ENCODE measurements around the gene CHAC2. TPM values are rescaled to one million over a fixed set of nuclear protein-coding genes. Genes with fewer than 3 reads are reported as not detected.

The CHAC2 gene
- total and polyA plus RNA-seq, 2 donors (not counting 1 experiment from before 2014, with no cell fraction given) = 1.6 to 3.2 TPM

GRCh38 chr2:53813151-53813550 is 45.5 kb downstream of the CHAC2 start:
- no peak overlapping the region for H3K27ac ChIP-seq (ENCODE audit: low read length in 2 of 2)
- no peaks in the 10 kb centered on the region for H3K4me1 ChIP-seq (ENCODE audit: control insufficient read depth in 2 of 2, insufficient read depth in 2 of 2, low read length in 2 of 2)
- no peak for ATAC-seq (ENCODE audit: low read depth)
- intact Hi-C loops (cut with micrococcal nuclease) = no loop called here
- no peaks in the 10 kb centered on the region for H3K79me2 ChIP-seq (ENCODE audit: control insufficient read depth, insufficient read depth, low read length)
- Mint-ChIP-seq H3K9me3 (ENCODE audit: insufficient read depth) (no peaks in the 10 kb centered on the region), H3K27ac (peak overlapping the region; percentile 24), H3K27me3 (no peaks in the 10 kb centered on the region), H3K4me1 (no peaks in the 10 kb centered on the region), H3K4me3 (no peak overlapping the region)
- H3K4me2 ChIP-seq (replicated peaks; ENCODE audit: low read depth, low read length, poor library complexity, severe bottlenecking) = no peak overlapping the region
- no peak for DNase-seq
- no peak overlapping the region for H3K4me3 ChIP-seq (ENCODE audit: control extremely low read depth in 1 of 5, extremely low read depth in 1 of 5, insufficient read depth in 1 of 5, low read depth in 2 of 5, low read length in 4 of 5)
- no peak overlapping the region for H3K9ac ChIP-seq (ENCODE audit: low read length)
- no peak for TF ChIP-seq CTCF (IDR thresholded peaks at IDR 0.05)
- no peak for TF ChIP-seq EZH2 (IDR thresholded peaks at IDR 0.05; ENCODE audit: borderline replicate concordance, insufficient read depth, low read depth, low read length, poor library complexity, severe bottlenecking)
- no peaks in the 10 kb centered on the region for H3K9me3 ChIP-seq (ENCODE audit: control extremely low read depth in 1 of 3, control insufficient read depth in 2 of 3, insufficient read depth in 1 of 3, low read length in 2 of 3)
- H3K27me3 ChIP-seq (replicated peaks in 1 of 4; ENCODE audit: control extremely low read depth in 1 of 4, control insufficient read depth in 3 of 4, insufficient read depth in 4 of 4, low read length in 3 of 4) = no peaks in the 10 kb centered on the region
- ChIA-PET POLR2A (no interaction called here), CTCF (no interaction called here)
- H3K36me3 ChIP-seq (replicated peaks in 1 of 2; ENCODE audit: control extremely low read depth in 1 of 2, control insufficient read depth in 1 of 2, extremely low read depth in 1 of 2, insufficient read depth in 2 of 2, low read length in 1 of 2) = peaks cover 22 to 77% of the 10 kb centered on the region in 2 experiments
- H4K20me1 ChIP-seq (ENCODE audit: control insufficient read depth, insufficient read depth, low read length, poor library complexity, severe bottlenecking) = no peaks in the 10 kb centered on the region
- no peak overlapping the region for H2AFZ ChIP-seq (ENCODE audit: insufficient read depth, low read depth, low read length, poor library complexity, severe bottlenecking)

- WGBS (ENCODE audit: insufficient coverage) = 98% methylated on average over 3 of the region's 3 CpGs
- CTCF ChIA-PET = no interaction called here
- H3K4me3 Mint-ChIP-seq = no peak overlapping the region
Observed at GRCh38 chr2:53818854-53819435, 51.3 kb downstream of the CHAC2 start.

More at GRCh38 chr2:53818854-53819435, 51.3 kb downstream of the CHAC2 start:
- intact Hi-C loops (cut with micrococcal nuclease) = no loop called here
- Histone ChIP-seq H3K9ac (ENCODE audit: low read length) (no peak overlapping the region), H3K36me3 (replicated peaks in 1 of 2; ENCODE audit: control extremely low read depth in 1 of 2, control insufficient read depth in 1 of 2, extremely low read depth in 1 of 2, insufficient read depth in 2 of 2, low read length in 1 of 2) (peaks cover 8 to 39% of the 10 kb centered on the region in 2 experiments), H4K20me1 (ENCODE audit: control insufficient read depth, insufficient read depth, low read length, poor library complexity, severe bottlenecking) (no peaks in the 10 kb centered on the region), H3K27ac (ENCODE audit: low read length in 2 of 2) (no peak overlapping the region), H3K4me1 (ENCODE audit: control insufficient read depth in 2 of 2, insufficient read depth in 2 of 2, low read length in 2 of 2) (no peaks in the 10 kb centered on the region), H2AFZ (ENCODE audit: insufficient read depth, low read depth, low read length, poor library complexity, severe bottlenecking) (no peak overlapping the region), H3K9me3 (ENCODE audit: control extremely low read depth in 1 of 3, control insufficient read depth in 2 of 3, insufficient read depth in 1 of 3, low read length in 2 of 3) (no peaks in the 10 kb centered on the region), H3K27me3 (replicated peaks in 1 of 4; ENCODE audit: control extremely low read depth in 1 of 4, control insufficient read depth in 3 of 4, insufficient read depth in 4 of 4, low read length in 3 of 4) (no peaks in the 10 kb centered on the region), H3K79me2 (ENCODE audit: control insufficient read depth, insufficient read depth, low read length) (no peaks in the 10 kb centered on the region), H3K4me3 (ENCODE audit: control extremely low read depth in 1 of 5, extremely low read depth in 1 of 5, insufficient read depth in 1 of 5, low read depth in 2 of 5, low read length in 4 of 5) (no peak overlapping the region), H3K4me2 (replicated peaks; ENCODE audit: low read depth, low read length, poor library complexity, severe bottlenecking) (no peak overlapping the region)
- POLR2A ChIA-PET = no interaction called here
- DNase-seq (no peak), ATAC-seq (ENCODE audit: low read depth) (no peak)
- no peak overlapping the region for H3K27ac Mint-ChIP-seq
- no peaks in the 10 kb centered on the region for H3K4me1 Mint-ChIP-seq
- H3K27me3 Mint-ChIP-seq = no peaks in the 10 kb centered on the region
- H3K9me3 Mint-ChIP-seq (ENCODE audit: insufficient read depth) = no peaks in the 10 kb centered on the region
- TF ChIP-seq EZH2 (IDR thresholded peaks at IDR 0.05; ENCODE audit: borderline replicate concordance, insufficient read depth, low read depth, low read length, poor library complexity, severe bottlenecking) (no peak), CTCF (IDR thresholded peaks at IDR 0.05) (no peak)

Measured in B cell (primary cell).